GM21786 (cell line): ENCODE measurements around the gene TSBP1.
"Not testable (repeated sequence)": the region's sequence is repeated elsewhere in the genome, so short reads cannot be mapped to it uniquely, and the experiment has no call there.

ENCODE experiments used
- ATAC-seq: cut with Tn5 transposase; IDR thresholded peaks from one replicate; pipeline ENCODE4 v1.9.1; 2021; ENCODE audit not compliant: unreplicated experiment

The TSBP1 gene

GRCh38 chr6:32290886-32291450, 80.7 kb downstream of the TSBP1 start:
- ATAC-seq: no peak

- no peak for ATAC-seq
Measured at GRCh38 chr6:32288426-32288825, 83.3 kb downstream of the TSBP1 start.

GRCh38 chr6:32273801-32274577, 97.7 kb downstream of the TSBP1 start:
- not testable (repeated sequence) for ATAC-seq

- no peak for ATAC-seq
Measured at GRCh38 chr6:32271429-32271828, 100.3 kb downstream of the TSBP1 start.

GRCh38 chr6:32268459-32268858, 103.2 kb downstream of the TSBP1 start:
- ATAC-seq: not testable (repeated sequence)

GRCh38 chr6:32267035-32267434, 104.7 kb downstream of the TSBP1 start:
- ATAC-seq: no peak

- not testable (repeated sequence) for ATAC-seq
Measured at GRCh38 chr6:32257262-32257661, 114.4 kb downstream of the TSBP1 start.

- ATAC-seq: peak; percentile 60
Measured at GRCh38 chr6:32255199-32256153, 116.2 kb downstream of the TSBP1 start.

GRCh38 chr6:32254761-32255198, 116.9 kb downstream of the TSBP1 start:
- no peak for ATAC-seq

- ATAC-seq: no peak
Measured at GRCh38 chr6:32252331-32253009, 119.2 kb downstream of the TSBP1 start.

GRCh38 chr6:32249262-32249661, 122.4 kb downstream of the TSBP1 start:
- ATAC-seq: no peak

- no peak for ATAC-seq
Measured at GRCh38 chr6:32247401-32247800, 124.3 kb downstream of the TSBP1 start.

- ATAC-seq: no peak
Measured at GRCh38 chr6:32244946-32245398, 126.7 kb downstream of the TSBP1 start.

GRCh38 chr6:32244270-32244669, 127.4 kb downstream of the TSBP1 start:
- no peak for ATAC-seq
